GM19455 (cell line): ENCODE data around the gene NVL.
A peak's percentile ranks its signal among the peaks of the same experiment; 100 is the strongest.
"Not testable (repeated sequence)": the region's sequence is repeated elsewhere in the genome, so short reads cannot be mapped to it uniquely, and the experiment has no call there.

Source experiments
- ATAC-seq: cut with Tn5 transposase; IDR thresholded peaks from one replicate; pipeline ENCODE4 v1.9.1; 2021; ENCODE audit not compliant: unreplicated experiment

The NVL gene

DNA sequence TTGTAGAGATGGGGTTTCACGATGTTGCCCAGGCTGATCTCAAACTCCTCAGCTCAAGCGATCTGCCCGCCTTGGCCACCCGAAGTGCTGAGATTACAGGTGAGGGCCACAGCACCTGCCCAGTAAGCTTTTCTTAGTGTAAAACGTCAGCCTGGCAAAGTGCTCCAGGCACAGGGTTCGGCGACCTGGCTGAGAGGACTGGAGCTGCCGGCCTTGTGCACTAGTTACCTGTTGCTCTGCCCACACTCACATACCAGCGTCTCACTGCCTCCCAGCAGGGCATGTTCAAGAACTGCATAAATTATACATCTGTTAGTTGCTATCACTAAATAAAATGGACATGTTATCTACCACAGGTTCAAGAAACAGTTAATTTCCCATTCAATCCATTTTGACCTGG is 91.8 kb downstream of the NVL start:
- ATAC-seq: no peak

DNA sequence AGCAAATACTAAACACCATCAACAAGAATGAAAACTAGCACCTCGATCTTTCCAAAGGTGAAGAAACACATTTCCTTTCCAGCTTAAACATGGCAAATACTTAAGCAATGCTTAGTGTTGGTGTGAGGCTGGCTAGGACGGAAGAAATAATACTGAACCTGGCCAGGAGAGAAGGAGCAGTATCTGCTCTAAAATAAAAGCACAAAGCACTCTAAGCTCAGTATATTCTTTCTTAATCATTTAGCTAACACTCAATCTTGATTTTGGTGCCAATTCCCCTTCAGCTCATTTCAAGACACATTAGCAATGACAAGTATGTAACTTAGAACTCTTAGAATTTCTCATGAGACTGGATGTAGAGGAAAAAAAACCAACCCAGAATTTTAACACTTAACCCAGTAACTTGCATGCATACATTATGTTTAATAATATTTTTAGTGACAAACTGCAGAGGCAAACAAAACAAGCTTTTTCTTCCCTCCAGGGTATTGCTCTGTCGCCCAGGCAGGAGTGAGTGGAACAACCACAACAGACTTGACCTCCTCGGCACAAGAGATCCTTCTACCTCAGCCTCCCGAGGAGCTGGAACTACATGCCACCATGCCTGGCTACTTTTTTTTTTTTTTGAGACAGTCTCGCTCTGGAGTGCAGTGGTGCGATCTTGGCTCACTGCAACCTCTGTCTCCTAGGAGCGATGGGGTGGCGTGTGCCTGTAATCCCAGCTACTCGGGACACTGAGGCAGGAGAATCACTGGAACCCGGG is 92.7 kb downstream of the NVL start:
- no peak for ATAC-seq

DNA sequence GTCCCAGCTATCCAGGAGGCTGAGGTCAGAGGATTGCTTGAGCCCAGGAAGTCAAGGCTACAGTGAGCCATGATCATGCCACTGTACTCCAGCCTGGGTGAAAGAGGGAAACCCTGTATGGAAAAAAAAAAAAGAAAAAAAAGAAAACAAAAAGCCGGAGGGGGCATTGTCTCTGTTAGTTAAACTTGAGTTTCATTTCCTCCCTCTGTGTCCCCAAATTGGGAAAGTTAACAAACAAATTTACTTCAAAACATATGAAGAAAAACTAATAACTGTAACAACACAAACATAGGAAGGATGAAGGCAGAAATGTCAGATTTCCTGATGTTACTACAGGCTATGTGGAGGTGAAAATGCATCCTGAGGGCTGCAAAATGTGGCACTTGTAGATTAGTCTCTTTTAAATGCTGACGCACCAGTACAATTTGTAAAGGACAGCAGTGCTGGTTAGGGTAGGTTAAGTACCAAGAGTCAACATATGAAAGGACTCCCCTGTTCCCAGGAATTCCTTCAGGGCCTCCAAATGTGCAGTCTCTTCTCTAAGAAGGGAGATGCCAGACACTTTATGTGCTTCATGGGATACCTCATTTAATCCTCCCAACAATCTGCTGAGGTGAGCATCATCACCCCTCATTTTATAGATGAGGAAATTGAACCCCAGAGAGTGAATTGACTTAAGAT is 94.0 kb downstream of the NVL start:
- no peak for ATAC-seq

DNA sequence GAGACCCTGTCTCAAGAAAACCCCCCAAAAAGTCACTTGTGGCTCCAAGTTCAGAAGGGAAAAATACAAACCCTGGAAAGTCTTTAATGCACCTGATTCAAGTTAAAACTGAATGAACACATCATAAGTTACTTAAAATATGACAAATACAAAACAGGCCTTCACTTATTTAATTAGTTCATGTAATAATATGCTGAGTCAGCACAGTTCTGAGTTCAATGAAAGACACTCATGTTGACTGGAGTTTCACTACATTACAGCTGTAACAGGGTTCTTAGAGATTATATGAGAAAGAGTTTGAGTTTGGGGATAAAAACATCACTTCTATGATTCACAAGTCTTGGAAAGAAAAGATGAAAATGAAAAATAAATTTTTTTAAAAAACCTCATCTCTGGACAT is 96.0 kb downstream of the NVL start:
- no peak for ATAC-seq

DNA sequence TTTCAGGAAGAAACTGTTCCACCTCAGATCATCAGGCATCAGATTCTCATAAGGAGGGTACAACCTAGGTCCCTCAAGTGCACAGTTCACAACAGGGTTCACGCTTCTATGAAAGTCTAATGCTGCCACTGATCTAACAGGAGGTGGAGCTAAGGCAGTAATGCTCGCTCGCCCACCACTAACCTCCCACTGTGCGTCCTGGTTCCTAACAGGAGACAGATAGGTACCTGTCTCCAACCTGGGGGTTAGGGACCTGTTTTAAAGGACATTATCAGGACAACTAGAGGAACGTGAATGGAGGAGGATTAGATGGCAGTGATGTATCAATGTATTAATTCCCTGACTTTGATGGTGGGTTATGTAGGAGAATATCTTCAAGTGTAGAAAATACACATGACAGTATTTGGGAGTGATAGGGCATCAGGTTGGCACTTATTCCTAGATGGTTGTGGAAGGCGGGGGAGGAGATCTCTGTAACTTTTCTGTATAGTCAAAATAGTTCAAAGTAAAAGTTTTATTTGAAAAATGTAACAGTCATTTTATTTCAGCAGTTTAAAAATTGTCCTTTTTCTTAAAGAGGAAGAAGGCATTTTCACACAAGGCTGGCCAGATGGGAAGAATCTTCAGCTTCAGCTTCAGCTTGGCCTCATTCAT is 103.0 kb downstream of the NVL start:
- ATAC-seq: no peak

DNA sequence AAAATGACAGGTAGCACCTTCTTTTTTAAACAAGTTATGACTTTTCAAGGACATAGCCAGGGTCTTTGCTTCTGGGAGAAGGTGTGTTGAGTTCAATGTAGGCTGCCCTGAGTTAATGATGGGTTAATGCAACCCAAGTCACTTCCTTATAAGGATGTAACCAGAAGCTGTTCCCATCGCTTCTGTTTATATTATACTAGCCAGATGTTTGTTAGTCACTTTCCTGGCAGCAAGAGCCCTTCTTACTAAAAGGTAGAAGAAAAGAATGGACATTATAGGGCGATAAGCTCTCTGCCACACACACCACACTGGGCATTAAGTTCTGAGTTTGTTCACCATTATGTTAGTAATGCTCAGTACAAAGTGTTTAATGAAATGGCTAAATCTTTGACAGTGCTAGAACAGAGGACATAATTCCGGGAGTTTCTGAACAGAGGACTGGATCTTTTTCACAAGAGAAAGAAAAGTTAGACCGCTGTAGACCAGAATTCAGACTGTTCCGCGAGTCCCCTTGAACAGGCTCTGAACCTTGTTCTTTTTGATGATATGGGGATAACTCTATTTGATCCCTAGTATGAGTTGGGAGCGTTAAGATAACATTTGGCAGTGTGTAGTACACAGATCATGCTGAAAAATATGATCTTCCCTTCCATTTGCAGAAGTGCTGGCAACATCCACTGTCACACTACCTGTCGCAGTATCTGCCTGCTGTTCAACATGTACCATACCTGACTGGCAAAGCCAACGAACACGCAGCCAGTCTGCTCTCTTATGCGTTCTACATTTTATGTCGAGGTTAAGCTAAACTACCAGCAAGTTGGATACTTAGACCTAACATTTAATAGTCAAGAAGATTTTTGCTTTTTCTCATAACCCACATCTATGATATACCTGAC is 105.9 kb downstream of the NVL start:
- no peak for ATAC-seq

DNA sequence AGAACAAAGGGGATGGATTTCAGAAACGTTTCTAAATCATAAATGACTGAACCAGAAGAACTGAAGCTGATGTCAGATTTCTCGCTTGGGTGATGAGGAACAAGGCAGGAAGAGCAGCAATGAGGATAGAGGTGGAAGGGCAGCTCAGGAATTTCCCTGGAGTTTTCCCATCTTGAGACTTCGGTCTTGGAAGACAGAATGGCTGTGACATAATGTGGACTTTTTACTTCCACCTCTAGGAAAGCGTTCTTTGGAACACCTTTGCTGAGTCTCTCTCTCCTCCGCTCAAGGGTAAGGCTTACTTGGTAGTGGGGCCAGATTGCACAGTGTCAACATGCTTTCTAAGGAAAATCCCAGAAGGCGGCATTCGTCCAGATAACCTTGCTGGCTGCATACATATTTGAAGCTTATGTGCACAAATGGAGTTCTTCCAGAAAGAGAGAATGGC is 110.3 kb downstream of the NVL start:
- ATAC-seq: no peak

DNA sequence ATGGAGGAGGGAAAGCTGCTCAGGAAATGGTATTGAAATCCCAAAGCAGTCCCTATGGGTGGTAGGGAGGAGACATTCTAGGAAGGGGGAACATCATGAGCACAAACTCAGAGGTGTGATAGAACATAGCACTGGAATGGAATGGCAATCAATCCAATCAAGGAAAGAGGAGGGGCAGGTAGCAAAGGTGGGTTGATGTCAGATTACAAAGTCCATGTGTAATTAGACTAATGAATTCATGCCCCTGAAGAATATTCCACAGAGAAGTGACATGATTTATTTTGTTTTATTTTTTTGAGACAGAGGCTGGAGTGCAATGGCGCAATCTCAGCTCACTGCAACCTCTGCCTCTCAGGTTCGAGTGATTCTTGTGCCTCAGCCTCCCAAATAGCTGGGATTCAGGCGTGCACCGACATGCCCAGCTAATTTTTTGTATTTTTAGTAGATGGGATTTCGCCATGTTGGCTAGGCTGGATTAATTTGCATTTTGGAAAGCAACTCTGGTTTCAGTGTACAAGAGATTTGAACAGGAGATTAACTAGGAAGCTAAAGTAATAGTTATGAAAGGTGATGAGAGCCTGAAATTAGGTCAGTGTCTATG is 110.9 kb downstream of the NVL start:
- ATAC-seq: no peak

DNA sequence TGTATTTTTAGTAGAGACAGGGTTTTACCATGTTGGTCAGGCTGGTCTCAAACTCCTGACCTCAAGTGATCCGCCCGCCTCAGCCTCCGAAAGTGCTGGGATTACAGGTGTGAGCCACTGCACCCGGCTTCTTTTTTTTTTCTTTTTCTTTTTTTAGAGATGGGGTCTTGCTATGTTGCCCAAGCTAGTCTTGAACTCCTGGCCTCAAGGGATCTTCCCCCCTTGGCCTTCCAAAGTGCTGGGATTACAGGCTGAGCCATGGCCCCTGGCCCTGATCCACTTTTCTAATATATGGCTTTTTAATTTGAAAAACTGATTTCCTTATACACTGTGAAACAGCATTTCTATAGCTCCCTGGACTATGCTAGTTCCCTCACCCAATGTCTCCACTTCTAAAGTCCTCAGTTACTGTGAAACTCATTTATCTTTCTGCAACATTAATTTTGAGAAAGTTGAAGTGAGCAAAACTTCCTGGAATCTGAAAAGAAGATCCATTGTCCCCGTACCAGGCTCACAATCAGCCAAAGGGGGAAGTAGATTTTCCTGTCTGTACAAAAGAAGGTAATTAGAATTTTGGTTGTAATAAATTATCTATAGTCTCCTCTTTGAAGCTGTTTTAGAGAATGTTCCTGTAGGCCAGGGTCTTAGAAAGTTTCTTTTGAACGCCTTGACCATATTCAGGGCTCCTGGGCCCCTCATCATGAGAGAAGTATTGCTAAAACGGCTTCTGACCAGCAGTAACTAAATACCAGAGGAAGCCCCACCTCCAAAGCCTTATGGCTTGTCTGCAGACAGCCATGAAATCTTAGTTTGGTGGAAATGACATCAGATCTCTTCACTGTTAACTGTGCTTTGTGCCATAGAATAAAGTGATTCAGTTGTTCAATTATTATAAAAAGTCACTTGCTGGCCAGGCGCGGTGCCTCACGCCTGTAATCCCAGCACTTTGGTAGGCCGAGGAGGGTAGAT is 112.0 kb downstream of the NVL start:
- no peak for ATAC-seq

DNA sequence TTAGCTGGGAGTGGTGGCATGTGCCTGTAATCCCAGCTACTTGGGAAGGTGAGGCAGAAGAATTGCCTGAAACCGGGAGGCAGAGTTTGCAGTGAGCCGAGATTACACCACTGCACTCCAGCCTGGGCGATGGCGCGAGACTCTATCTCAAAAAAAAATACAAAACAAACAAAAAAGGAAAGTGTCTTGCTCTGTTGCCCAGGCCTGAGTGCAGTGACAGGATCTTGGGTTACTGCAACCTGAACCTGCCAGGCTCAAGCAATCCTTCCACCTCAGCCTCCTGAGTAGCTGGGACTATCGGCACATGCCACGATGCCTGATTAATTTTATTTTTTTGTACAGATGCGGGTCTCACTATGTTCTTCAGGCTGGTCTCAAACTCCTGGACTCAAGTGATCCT is 113.6 kb downstream of the NVL start:
- no peak for ATAC-seq

DNA sequence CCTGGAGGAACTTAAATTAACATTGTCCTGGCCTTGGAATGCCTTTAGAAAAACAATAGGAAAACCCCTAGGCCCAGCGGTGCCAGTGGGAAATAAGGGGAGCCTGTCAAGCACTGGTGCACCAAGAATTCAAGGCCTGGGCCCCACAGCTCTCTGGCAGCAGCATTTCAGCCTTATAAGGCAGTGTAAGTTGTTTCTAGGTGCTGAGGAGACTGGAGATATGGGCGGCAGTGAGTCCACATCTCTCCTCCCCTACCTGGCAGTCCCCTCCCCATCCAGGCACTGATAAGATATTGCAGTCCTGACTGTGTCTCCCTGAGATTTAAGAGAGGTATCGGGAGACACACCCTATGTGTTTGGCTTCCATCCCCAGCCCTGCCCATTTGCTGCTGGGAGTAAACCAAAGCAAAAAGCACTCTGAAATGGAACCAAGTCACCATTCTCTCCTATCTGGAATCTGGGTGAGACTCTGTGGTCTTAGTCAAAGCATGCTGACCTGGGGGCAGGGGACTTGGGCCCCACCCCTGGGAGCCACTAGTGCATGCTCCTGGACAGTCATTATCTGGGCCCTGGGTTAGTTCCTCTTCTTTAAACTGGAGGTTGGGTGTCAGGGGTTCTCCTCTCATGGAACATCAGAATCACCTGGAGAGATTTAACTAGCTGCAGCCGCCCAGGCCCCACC is 116.4 kb downstream of the NVL start:
- no peak for ATAC-seq

DNA sequence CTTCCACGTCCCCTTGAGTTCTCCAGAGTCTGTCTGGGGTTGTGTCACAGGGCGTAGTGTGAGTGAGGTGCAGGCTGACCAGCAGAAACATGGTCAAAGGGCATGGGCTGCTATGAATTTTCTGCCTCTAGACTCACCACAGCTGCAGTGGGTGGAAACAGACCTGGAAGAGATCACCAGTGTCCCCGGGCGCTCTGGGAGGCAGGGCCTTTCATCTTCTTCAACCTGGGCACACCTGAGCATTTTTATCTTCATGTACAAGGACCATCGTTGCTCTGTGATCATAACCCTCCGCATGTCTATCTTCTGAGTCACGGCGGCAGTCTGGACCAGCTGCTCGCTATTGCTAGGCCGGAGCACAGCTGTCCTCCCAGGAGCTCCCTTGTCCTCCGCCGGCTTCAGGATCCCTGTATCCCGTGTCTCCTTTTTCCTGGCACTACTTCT is 117.3 kb downstream of the NVL start:
- no peak for ATAC-seq

DNA sequence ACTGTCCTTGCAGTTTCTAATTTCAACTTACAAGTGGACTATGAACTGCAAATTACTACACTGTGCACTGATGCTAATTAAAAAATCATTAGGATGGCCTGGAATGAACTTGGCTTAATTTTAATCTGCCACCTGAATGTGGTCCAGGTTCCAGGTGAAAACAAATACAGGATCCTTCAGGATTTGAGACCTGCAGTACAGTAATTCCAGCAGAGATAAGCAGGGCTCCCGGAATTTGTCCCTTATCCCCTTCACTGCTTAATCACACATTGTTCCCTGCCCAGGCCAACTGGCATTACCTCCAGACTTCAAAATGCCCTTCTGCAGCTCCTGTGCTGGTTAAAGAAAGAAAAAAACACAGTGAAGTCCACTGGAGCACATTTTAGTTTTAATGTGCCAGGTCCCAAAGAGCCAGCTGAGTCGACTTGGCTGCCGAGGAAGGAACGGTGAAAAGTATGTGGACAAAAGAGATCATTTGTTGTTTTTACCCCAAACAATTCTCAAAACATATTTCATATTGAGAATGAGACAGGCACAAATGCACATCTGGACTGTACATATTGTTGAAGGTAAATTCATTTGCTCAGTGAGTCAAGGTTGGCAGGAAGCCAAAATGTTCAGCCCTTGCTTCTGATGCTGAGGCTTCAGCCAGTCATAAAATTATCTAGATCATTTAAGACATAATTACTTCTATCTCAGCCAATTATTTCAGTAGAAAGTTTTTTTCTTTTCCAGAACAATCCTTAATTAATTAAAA is 118.6 kb downstream of the NVL start:
- no peak for ATAC-seq

DNA sequence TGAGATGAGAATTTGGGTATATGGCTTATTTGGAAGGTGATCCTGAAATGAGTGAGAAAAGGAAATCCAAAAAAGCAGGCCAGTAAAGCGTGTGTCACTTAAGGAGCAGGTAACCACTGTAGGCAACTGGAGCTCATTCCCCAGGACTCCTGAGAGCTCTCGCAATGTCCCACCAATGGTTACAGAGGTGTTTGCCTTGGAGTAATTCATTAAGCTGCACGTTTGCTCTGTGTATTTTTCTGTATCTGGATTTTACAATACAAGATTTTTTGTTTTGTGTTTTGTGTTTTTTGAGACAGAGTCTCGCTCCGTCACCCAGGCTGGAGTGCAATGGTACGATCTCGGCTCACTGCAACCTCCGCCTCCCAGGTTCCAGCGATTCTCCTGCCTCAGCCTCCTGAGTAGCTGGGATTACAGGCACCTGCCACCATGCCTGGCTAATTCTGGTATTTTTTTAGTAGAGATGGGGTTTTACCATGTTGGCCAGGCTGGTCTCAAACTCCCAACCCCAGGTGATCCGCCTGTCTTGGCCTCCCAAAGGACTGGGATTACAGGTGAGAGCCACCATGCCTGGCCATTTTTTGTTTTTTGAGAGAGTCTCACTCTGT is 123.9 kb downstream of the NVL start:
- ATAC-seq: not testable (repeated sequence)

DNA sequence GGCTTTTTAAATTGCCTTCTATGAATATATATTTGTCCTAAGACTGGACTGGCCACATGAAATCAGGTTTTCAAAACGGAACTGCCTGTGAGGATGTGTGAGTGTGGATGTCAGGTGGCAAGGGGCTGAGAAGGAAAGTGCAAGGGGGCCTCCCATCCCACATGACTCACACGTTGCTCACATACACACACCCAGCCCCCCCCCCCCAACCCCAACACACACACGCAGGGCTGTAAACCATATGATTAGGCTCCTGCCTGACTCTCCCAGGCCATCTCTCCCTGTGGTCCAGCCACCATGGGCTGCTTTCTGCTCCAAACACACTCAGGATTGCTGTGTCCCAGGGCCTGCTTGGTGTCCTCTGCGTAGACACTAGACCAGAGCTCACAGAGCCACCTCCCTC is 124.5 kb downstream of the NVL start:
- no peak for ATAC-seq

DNA sequence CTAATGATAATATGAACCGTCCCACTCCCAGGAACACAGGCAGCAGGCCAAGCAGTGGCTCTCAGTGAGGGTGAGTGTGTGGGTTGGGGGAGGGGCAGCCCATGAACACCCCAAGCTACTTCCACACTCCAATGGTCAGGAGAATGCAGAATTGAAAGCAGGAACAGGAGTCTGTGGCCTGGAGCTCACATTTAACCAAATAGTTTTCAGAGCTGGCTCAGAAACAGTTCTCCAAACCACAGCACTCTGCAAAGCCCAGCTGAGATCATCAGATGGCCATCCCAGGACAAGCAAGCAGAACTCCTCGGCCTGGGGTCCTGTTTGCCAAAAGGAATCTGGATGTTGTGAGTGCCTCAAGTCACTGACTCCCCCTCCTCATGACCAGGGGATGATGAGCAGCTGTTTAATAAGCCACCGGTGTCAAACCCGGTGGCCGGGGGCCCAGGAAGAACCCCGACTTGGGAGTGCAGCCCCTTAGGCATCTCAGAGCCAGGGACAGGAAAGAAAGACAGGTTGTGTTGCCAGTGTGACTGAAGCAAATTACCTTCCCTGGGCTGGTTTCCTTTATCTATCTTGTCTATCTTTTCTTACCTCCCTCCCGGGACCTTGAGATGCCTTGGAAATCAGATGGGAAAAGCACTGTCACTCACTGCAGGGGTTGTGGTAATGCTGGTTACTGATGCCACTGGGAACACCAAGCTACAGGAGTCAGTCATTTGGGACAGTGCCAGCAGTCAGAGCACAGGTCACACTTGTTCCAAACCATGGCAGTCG is 126.5 kb downstream of the NVL start:
- peak; percentile 56 for ATAC-seq

DNA sequence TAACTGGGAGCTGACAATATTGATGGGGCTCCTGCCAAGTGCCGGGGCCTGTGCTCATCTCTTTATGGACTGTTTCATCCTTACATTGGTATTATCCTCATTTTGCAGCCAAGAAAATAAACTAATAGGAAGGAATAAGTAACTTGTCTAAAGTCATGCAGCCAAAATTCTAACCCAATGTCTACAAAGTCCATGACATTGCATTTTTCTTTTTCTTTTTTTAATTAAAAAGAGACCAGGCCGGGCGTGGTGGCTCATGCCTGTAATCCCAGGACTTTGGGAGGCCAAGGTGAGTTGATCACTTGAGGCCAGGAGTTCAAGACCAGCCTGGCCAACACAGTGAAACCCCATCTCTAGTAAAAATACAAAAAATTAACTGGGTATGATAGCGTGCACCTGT is 128.1 kb downstream of the NVL start:
- no peak for ATAC-seq
